ENCODE results near the gene CYB5R4.
"Not testable (repeated sequence)": the region's sequence is repeated elsewhere in the genome, so short reads cannot be mapped to it uniquely, and the experiment has no call there.

The CYB5R4 gene

DNA sequence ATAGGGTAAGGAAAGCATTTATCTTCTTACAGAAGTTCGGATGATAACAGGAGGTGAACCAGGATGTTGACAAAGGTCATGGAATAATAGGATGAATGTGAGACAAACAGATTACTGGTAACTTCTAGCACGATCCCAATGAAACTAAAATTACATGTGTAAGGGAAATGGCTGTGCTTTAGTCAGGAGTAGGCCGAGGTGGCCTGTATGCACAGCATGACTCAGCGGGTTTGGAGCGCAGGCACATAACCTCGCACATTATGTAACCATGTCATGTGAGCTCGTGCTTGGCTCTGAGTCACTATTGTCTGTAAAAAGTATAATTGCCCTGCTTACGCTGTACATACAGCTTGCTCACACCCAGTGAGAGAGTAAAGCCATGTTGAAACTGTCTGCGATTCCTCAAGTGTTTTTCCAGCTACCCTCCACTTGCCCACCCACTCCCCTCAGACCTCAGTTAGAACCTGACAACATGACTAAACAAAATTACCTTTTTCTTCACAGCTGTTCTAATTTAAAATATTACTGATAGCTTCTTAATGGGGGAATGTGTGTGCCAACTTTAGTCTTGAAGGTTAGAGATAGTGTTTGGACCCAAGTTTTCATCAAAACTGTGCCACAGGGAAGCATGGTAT, 8.2 kb downstream of the CYB5R4 start:
- no peak for DNase-seq

DNA sequence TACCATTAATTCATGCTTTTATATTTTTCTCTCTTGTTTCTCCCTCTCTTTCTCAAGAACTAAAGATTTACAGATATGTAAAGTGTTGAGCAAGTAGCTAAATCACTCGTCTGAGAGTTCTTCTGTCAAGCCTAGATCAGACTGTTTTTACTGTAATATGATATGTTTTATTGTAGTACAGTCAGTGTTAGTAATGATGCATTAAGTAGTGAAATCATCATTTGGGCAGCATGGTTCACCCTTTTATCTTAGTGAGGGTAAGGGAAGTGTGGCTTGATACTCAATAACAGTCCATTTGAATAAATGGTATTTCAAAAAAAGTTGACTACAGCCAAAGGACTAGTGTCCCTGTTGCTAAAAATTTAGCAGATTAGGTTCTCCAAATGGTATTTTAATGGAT, 9.2 kb downstream of the CYB5R4 start:
- no peak for DNase-seq

DNA sequence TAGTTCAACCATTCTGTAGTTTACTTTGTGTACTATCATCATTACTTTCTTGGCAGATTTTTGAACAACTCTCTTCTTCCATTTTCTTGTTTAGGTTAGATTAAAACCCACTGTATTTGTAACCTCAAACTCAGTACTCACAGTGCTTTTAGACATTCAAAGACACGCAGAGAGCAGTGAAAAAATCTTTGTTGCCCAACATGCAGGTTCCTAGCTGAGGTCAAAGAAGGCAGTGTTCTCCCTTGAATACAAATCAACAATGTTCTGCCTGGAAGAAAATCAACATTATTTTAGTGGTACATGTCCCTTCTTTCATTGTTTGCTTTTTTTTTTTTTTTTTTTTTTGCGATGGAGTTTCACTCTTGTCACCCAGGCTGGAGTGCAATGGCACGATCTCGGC, 11.2 kb downstream of the CYB5R4 start:
- DNase-seq: no peak

DNA sequence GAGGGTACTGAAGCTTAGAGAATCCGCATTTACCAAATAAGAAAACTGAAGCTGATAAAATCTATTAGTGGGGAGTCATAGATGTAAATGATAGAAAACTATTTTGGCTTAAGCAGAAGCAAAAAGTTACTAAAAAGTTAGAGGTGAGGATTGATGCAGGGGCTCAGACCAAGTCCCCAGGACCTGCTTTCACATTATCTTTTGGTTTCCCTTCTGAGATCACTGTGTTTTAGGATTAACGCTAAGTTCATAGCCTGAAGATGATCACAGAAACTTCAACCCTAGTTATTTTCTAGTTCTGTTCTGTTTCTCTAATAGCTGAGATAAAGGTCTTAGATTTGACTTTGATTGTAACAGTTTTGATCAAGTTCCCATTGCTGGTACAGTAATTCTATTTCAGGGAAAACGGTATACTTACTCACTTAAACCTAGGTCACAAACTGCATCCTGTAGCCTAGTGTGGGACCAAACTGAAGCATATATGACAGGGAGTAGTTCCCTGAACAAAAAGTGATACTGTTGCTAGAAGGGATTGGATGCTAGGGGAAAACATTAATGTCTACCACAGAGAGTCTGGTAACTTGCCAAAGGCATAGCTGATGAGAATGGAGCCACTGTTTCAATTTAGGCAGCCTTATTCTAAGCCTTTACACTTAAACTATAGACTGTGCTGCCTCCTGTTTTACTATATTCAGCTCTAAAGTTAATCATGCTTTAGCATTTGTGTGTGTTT, 13.1 kb downstream of the CYB5R4 start:
- no peak for DNase-seq

DNA sequence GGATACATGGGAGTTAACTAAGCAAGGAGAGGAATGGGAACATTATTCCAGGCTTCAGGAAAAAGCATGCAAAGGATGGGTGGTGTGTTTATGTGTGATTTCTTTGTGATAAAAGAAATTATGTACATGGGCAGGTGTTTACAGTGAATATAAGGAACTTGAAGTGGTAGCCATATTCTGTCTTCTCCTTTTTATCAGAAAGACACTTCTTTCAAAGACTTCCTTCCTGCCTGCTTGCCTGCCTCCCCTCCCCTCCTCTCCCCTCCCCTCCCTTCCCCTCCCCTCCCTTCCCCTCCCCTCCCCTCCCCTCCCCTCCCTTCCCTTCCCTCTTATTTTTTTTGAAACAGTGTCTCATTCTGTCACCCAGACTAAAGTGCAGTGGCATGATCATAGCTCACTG, 14.4 kb downstream of the CYB5R4 start:
- no peak for DNase-seq

DNA sequence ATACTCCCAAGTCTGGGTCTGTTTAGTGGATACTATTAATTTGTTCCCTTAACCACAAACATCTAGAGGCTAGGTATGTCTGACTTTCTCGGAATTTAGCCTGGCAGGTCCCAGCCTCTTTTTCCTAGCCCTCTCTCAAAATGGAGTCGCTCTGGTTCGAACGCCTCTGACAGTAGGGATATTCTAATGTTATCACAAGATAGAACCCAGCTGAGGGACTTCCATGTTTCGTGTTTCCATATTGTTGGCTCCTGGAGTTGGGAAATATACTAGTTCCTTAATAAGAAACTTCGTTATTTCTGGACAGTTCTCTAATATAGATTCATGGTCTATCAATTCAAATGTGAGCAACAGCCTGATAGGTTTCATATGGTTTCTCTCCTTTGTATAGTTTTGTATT, 16.4 kb downstream of the CYB5R4 start:
- DNase-seq: no peak

DNA sequence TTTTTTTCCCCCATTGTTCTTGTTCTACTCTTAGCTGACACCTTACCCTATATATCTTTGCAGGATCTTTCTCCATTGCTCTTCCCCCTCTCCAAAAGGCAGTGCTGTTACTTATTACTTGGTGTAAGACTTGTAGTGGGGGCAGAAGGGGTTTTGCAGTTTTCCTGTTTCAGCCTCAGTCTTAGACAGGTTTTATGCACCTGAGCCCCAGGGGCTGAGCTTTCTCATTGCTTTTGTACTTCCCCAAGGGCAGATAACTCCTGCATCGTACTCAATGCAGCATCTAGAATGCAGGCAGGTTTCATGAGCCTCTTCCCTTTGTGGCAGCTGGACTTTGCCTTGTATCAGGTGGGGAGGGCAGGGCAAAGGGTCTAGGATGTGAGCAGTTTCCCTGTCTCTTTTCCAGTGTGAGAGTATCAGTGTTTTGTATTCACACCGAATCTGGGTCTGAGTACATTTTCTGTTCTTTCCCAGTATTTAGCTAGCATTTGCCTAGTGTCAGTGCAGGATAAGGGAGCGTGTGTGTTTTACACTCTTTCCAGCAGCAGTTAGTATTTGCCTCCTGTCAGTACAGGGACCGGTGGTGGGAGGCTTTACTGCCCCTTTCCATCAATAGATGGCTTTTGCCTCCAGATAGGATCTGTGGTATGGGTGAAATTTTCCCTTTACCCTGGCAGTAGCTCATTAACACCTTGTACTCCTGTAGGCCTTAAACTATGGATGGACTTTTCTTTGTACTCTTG, 19.6 kb downstream of the CYB5R4 start:
- DNase-seq: no peak

DNA sequence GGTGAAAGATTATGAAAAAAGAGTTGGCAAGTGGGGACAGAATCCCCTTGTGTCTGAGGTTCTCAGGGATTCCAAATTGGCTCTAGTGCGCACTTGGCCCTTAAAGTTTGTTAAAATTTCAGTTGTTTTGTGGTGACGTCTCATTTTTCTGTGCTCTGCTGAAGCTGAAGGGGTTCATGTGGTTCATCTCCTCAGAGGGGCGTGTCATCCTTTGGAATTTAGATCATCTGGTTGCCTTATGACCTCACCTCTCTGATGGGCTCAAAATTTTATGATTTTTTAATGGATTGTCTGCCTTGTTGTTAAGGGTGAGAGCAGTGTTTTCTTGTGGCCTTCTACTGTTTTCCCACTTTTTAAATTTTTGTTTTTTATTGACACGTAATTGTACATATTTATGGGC, 20.3 kb downstream of the CYB5R4 start:
- no peak for DNase-seq

DNA sequence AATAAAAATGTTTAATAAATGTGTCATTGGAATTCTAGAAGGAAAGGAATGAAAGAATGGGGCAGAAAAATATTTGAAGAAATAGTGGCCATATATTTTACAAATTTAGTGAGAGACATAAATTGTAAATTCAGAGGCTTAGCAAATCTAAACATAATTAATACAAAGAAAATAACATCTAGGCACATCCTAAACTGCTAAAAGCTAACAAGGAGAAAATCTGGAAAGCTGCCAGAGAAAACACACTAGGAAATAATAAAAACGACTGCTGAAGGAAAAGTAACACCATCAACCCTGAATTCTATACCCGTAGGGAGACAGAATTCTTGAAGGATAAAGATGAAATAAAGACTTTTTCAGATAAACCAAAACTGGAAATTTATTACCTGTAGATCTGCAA, 23.8 kb downstream of the CYB5R4 start:
- DNase-seq: no peak

DNA sequence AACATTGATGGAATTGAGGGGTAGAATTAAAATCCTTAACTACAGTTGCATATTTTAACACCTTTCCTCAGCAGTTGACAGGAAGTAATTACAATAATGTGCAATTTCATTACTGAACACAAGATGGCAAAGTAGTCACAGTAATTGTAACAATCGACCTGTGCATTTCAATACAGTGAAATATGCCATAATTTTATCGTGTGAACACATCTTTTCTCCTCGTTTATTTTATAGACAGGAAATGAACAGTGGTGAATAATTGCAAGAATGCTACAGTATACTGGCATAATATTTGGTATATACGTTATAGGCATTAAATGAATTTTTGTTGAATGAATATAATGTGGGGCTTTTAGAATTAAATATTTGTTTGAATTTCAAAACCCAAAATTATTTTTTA, 25.0 kb downstream of the CYB5R4 start:
- DNase-seq: no peak

DNA sequence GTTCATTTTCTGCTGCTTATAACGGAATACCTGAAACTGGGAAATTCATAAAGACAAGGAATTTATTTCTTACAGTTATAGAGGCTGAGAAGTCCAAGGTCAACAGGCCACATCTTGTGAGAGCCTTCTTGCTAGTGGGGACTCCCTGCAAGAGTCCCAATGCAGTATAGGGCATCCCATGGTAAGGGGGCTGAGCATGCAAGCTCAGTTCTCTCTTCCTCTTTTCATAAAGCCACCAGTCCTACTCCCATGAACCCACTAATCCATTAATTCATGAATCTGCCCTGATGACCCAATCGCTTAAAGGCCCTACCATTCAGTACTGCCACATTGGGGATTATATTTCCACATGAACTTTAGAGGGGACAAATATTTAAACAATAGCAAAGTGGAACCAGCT, 26.5 kb downstream of the CYB5R4 start:
- DNase-seq: no peak

DNA sequence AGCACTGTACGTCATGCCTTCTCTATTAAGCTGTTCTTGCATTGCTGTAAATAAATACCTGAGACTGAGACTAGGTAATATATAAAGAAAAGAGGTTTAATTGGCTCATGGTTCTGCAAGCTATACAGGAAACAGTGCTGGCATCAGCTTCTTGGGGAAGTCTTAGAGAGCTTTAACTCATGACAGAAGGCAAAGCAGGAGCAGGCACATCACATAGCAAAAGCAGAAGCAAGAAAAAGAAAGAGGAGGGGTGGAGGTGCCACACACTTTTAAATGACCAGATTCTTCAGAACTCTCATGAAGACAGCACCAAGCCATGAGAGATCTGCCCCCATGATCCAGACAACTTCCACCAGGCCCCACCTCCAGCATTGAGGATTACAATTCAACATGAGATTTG, 30.1 kb downstream of the CYB5R4 start:
- no peak for DNase-seq

DNA sequence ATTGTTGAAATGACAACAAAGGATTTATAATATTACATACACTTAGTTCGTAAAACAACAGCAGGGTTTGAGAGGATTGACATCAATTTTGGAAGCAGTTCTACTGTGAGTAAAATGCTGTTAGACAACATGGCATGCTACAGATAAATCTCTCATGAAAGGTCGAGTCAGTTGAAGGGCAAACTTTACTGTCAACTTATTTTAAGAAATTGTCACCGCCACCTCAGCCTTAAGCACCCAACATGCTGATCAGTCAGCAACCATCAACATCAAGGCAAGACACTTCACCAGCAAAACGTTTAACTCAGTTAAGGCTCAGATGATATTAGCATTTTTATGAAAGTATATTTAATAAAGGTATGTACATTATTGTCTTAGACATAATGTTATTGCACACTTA, 31.0 kb downstream of the CYB5R4 start:
- DNase-seq: no peak

DNA sequence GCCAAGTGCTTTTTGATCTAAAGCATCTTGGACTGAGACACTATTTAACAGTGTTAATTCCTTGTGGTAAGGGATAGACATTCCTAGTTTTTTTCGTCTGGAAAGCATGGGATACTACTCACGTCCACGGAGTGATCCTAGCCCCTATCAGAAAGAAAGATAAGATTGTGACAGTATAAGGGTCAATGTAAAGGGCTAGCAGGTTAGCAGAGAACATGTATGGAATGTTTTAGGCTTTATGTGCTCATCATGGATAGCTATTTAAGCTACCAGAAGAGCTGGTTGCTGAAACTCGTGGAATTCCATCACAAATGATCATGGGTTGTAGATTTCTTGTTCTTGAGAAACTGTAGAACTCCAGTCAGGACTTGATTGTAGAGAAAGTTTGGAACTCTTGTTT, 32.1 kb downstream of the CYB5R4 start:
- no peak for DNase-seq

DNA sequence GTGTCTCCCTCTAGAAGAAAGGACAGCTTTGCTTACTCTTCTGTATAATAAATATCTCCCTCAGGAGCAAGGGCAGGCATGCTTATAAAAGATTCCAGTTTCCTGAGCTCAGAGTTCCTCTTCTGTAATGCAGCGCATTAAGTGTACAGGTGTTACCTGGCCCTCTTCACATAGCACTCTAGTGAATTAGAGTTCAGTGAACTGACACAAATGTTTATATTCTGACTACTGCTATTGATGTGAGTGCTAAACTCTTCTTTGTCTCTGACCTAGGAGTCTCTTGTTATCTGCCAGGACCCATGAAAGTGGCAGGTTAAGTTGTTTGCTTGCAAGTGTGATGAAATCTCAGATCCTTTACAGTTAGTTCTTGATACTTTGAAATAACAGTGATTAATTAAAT, 33.5 kb downstream of the CYB5R4 start:
- DNase-seq: no peak

DNA sequence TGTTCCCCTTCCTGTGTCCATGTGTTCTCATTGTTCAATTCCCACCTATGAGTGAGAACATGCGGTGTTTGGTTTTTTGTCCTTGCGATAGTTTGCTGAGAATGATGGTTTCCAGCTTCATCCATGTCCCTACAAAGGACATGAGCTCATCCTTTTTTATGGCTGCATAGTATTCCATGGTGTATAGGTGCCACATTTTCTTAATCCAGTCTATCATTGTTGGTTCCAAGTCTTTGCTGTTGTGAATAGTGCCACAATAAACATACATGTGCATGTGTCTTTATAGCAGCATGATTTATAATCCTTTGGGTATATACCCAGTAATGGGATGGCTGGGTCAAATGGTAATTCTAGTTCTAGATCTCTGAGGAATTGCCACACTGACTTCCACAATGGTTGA, 37.6 kb downstream of the CYB5R4 start:
- not testable (repeated sequence) for DNase-seq

DNA sequence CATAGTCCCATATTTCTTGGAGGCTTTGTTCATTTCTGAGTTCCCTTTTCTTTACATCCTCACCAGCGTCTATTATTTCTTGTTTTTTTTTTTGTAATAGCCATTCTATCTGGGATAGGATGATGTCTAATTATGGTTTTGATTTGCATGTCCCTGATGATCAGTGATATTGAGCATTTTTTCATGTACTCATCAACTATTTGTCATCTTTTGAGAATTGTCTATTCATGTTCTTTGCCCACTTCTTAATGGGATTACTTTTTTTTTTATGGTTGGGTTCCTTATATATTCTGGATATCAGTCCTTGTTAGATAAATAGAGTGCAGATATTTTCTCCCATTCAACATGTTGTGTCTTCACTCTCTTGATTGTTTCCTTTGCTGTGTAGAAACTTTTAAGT, 42.1 kb downstream of the CYB5R4 start:
- no peak for DNase-seq

DNA sequence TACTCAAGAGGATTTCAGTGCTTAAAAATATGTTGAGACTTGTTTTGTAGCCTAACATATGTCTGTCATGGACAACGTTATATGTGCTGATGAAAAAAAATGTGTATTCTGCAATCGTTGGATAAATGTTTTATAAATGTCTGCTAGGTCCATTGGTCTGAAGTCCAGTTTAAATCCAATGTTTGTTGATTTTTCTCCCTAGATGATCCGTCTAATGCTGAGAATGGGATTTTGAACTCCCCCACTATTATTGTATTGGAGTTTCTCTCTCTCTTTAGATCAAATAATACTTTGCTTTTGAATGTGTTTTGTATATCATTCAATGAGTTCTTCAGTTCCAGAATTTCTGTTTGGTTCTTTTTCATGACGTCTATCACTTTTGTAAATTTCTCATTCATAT, 44.9 kb downstream of the CYB5R4 start:
- DNase-seq: no peak

DNA sequence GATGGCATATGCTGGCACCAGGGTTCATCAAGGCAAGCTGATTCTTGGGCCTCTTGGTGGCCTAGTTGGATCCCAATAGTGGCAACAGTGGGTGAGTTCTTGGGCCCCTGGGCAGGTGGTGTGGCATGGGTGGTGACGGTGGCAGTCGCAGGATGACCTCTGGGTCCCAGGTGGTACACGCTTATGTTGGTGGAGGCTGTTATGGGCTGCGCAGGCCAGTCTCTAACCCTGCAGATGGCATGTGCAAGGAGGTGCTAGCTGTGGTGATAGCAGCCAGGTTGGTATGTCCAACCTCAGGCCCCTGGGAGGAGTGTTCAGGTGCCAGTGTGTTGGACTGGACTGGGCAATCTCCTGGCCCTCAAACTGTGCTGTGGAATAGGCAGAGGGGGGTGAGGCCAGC, 46.2 kb downstream of the CYB5R4 start:
- no peak for DNase-seq

DNA sequence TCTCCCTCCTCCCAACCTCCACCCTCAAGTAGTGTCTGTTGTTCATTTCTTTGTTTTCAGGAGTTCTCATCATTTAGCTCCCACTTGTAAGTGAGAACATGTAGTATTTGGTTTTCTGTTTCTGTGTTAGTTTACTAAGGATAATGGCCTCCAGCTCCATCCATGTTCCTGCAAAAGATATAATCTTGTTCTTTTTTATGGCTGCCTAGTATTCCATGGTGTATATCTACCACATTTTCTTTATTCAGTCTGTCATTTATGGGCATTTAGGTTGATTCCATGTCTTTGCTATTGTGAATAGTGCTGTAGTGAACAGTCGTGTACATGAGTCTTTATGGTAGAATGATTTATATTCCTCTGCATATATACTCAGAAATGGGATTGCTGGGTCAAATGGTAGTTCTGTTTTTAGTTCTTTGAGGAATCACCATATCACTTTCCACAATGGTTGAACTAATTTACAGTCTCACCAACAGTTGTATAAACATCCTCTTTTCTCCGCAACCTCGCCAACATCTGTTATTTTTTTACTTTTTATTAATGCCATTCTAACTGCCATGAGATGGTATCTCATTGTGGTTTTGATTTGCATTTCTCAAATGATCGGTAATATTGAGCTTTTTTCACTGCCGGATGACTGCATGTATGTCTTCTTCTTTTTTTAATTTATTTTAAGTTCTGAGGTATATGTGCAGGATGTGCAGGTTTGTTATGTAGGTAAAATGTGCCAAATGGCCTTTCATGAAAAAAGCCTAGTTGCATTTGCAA, 48.3 kb downstream of the CYB5R4 start:
- not testable (repeated sequence) for DNase-seq

DNA sequence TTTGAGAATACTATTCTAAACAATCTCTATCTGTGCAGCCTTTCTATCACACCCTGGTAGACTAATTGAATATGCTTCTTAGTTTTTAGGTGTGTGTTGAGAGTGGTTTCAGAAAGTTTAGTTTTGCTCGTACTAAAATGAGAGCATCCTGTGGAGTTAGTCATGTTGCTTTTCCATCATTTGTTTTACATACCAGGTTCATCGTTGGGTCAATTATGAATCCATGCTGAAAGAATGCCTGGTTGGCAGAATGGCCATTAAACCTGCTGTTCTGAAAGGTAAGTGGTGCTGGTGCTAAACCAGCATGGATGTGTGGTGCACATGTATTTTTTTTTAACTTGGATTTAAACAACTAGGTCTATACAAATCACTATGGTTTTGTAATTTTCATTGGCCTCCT, 49.3 kb downstream of the CYB5R4 start:
- DNase-seq: no peak

DNA sequence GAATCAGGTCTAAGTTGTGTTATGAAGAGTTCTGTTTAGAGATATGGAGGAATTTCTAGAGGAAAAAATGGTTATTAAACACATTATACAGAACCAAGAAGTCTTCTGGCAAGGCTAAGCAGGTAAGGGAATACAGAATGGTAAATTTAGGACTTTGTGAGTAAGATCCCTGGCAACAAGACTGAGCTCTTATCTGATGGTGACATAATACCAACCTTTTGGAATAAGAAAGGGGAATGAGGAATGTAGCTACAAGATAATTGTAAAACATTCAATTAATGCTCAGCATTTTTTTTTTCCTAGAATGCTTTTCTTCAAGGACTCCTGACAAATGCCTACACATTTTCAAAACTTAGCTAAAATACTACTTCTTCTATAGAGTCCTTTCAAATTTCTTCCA, 51.8 kb downstream of the CYB5R4 start:
- no peak for DNase-seq

DNA sequence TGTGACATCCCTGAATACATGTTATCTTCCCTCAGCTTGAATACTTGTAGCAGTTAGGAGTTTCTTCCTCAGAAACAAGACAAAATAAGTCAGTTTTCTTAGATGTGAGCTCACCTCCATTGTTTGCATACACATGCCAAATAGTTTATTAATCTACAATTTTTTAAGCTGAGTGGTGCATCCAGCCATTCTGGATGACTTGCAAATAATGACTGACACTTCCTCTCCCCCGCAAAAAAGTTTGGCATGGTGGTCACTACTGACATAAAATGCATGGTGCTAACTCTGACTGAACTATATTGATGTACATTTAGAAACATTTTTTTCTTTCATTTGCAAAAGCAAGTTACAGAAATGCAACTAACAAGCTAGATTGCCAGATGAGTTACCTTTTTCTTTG, 55.5 kb downstream of the CYB5R4 start:
- no peak for DNase-seq

DNA sequence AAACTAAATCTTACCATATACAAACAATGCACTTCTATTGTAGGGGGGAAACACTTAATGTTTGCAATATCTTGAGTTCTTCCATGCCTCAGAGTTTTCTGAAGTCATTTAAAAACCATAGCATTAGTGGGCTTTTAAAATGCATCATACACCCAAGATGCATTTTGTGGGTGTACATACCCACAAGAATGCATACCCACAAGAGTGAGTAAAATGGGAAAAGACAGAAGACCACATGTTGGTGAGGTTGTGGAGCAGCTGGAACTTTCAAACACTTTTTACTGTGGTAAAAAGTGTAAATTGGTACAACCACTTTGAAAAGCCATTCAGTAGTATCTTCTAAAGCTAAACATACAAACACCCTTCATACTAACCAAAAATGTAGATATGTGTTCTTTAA, 57.5 kb downstream of the CYB5R4 start:
- DNase-seq: no peak

All from activated naive CD4-positive, alpha-beta T cell (primary cell).